ENCODE data around the gene TRIM16. TPM values are rescaled to one million over a fixed set of nuclear protein-coding genes. Genes with fewer than 3 reads are reported as not detected.

Gene TRIM16
- total and polyA plus RNA-seq, 9 of the 15 experiments (the other 6 are each of a cell fraction or from before 2014, with no cell fraction given) = 3.5 to 9.2 (median 8.2) TPM

DNA sequence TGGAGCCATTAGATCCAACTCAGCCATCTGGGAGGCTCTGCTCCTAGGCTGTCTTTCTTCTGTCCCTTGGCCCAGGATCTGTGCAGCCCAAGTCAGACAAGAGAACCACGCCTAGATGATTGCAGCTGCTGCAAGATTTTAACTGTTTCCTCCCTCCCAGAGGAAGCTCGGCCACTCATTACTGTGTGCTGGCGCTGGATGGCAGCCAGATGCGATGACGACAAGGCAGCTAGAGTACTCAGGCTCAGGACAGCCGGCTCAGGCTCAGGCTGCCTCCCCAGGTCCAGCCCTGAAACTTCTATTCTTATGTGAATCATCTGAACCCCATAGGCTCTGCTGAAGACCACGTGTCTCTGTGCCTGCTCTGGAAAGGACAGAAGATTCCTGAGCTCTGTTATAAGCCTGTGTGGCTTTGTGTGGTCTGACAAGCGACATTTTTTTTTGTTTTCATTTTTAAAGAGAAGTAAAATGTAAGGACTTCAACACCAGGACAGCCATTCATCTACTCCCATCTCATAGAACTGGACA, 32.5 kb downstream of the TRIM16 start (continued):
- TF ChIP-seq BRCA1 (IDR thresholded peaks at IDR 0.05) = no peak
- no peak for TF ChIP-seq BRCA1 (CRISPR knock-in tag; IDR thresholded peaks at IDR 0.05)
- TF ChIP-seq ZNF143 (CRISPR knock-in tag; IDR thresholded peaks at IDR 0.05) = no peak
- no peak for TF ChIP-seq ASH1L (IDR thresholded peaks at IDR 0.05; ENCODE audit: borderline replicate concordance, low read depth, partially characterized antibody)
- TF ChIP-seq, protein P1, sequence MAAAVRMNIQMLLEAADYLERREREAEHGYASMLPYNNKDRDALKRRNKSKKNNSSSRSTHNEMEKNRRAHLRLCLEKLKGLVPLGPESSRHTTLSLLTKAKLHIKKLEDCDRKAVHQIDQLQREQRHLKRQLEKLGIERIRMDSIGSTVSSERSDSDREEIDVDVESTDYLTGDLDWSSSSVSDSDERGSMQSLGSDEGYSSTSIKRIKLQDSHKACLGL (CRISPR knock-in tag; IDR thresholded peaks at IDR 0.05; ENCODE audit: borderline replicate concordance, poor library complexity, severe bottlenecking) = no peak
- no peak for TF ChIP-seq ERF (CRISPR knock-in tag; IDR thresholded peaks at IDR 0.05)
- TF ChIP-seq SOX6 (IDR thresholded peaks at IDR 0.05) = 0 out of 2 replicates have a peak, but pooled peaks have one; percentile 51
- no peak for TF ChIP-seq FOXK1 (CRISPR knock-in tag; IDR thresholded peaks at IDR 0.05; ENCODE audit: borderline replicate concordance)
- TF ChIP-seq, protein P2, sequence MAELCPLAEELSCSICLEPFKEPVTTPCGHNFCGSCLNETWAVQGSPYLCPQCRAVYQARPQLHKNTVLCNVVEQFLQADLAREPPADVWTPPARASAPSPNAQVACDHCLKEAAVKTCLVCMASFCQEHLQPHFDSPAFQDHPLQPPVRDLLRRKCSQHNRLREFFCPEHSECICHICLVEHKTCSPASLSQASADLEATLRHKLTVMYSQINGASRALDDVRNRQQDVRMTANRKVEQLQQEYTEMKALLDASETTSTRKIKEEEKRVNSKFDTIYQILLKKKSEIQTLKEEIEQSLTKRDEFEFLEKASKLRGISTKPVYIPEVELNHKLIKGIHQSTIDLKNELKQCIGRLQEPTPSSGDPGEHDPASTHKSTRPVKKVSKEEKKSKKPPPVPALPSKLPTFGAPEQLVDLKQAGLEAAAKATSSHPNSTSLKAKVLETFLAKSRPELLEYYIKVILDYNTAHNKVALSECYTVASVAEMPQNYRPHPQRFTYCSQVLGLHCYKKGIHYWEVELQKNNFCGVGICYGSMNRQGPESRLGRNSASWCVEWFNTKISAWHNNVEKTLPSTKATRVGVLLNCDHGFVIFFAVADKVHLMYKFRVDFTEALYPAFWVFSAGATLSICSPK (IDR thresholded peaks at IDR 0.05; ENCODE audit: borderline replicate concordance) = no peak
- TF ChIP-seq NFIC (IDR thresholded peaks at IDR 0.05) = peak; percentile 97
- TF ChIP-seq CBFA2T3 (IDR thresholded peaks at IDR 0.05) = peak; percentile 55; the same call in 1 of the 2 replicates
- TF ChIP-seq, protein P3, sequence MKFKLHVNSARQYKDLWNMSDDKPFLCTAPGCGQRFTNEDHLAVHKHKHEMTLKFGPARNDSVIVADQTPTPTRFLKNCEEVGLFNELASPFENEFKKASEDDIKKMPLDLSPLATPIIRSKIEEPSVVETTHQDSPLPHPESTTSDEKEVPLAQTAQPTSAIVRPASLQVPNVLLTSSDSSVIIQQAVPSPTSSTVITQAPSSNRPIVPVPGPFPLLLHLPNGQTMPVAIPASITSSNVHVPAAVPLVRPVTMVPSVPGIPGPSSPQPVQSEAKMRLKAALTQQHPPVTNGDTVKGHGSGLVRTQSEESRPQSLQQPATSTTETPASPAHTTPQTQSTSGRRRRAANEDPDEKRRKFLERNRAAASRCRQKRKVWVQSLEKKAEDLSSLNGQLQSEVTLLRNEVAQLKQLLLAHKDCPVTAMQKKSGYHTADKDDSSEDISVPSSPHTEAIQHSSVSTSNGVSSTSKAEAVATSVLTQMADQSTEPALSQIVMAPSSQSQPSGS (CRISPR knock-in tag; IDR thresholded peaks at IDR 0.05) = no peak
- no peak for TF ChIP-seq ZFX (CRISPR knock-in tag; IDR thresholded peaks at IDR 0.05)
- TF ChIP-seq, protein P4, sequence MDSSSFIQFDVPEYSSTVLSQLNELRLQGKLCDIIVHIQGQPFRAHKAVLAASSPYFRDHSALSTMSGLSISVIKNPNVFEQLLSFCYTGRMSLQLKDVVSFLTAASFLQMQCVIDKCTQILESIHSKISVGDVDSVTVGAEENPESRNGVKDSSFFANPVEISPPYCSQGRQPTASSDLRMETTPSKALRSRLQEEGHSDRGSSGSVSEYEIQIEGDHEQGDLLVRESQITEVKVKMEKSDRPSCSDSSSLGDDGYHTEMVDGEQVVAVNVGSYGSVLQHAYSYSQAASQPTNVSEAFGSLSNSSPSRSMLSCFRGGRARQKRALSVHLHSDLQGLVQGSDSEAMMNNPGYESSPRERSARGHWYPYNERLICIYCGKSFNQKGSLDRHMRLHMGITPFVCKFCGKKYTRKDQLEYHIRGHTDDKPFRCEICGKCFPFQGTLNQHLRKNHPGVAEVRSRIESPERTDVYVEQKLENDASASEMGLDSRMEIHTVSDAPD (CRISPR knock-in tag; IDR thresholded peaks at IDR 0.05) = no peak
- TF ChIP-seq, protein P5, sequence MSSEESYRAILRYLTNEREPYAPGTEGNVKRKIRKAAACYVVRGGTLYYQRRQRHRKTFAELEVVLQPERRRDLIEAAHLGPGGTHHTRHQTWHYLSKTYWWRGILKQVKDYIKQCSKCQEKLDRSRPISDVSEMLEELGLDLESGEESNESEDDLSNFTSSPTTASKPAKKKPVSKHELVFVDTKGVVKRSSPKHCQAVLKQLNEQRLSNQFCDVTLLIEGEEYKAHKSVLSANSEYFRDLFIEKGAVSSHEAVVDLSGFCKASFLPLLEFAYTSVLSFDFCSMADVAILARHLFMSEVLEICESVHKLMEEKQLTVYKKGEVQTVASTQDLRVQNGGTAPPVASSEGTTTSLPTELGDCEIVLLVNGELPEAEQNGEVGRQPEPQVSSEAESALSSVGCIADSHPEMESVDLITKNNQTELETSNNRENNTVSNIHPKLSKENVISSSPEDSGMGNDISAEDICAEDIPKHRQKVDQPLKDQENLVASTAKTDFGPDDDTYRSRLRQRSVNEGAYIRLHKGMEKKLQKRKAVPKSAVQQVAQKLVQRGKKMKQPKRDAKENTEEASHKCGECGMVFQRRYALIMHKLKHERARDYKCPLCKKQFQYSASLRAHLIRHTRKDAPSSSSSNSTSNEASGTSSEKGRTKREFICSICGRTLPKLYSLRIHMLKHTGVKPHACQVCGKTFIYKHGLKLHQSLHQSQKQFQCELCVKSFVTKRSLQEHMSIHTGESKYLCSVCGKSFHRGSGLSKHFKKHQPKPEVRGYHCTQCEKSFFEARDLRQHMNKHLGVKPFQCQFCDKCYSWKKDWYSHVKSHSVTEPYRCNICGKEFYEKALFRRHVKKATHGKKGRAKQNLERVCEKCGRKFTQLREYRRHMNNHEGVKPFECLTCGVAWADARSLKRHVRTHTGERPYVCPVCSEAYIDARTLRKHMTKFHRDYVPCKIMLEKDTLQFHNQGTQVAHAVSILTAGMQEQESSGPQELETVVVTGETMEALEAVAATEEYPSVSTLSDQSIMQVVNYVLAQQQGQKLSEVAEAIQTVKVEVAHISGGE (CRISPR knock-in tag; IDR thresholded peaks at IDR 0.05) = no peak

Data from K562 (cell line).